Measurements from ENCODE around the gene UNC5B.

DNA sequence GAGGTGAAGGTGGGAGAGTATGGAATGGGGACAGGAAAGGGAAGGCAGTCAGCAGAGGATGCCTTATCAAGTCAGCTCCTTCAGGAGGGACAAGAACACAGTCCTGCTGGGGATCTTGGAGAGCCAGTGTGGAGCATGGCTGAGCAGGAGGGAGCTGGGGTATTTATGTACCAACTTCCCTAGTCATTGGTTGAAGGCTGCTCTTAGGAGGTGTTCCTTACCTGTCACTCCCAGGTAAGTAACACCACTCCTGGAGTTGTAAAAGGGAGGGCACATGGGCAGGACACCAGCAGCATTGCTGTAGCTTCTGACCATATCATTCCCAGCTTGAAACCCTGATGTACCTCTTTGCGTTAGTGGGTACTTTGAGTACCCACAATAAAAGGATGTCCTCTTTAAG is 136.5 kb downstream of the UNC5B start:
- no peak for TF ChIP-seq CTCF (IDR thresholded peaks at IDR 0.05)
- TF ChIP-seq POLR2A (IDR thresholded peaks at IDR 0.05): no peak
